ENCODE results near the gene TMEM167B. TPM values are rescaled to one million over a fixed set of nuclear protein-coding genes. Genes with fewer than 3 reads are reported as not detected.

The TMEM167B gene
- polyA plus RNA-seq, 1 of the 3 experiments (the other 2 are of a cell fraction), result 12.7 TPM

- TF ChIP-seq MEF2A (IDR thresholded peaks at IDR 0.05; ENCODE audit: borderline replicate concordance, low read depth) (no peak), EP300 (IDR thresholded peaks at IDR 0.05; ENCODE audit: borderline replicate concordance in 1 of 2, low read depth in 1 of 2, low read length in 1 of 2) (peak in 1 of 2 experiments; percentile 19; a peak in 1 of 4 replicates), FOXM1 (IDR thresholded peaks at IDR 0.05; ENCODE audit: low read depth) (no peak), GATA2 (CRISPR knock-in tag; IDR thresholded peaks at IDR 0.05) (no peak), SIN3A (IDR thresholded peaks at IDR 0.05; ENCODE audit: borderline replicate concordance, low read depth, low read length) (peak; percentile 93; the same call in 1 of the 2 replicates), GABPA (IDR thresholded peaks at IDR 0.05; ENCODE audit: low read depth) (peak; percentile 96), EZH2phosphoT487 (IDR thresholded peaks at IDR 0.05; ENCODE audit: borderline replicate concordance, low read depth) (no peak), NFIC (IDR thresholded peaks at IDR 0.05; ENCODE audit: borderline replicate concordance) (no peak), IRF3 (IDR thresholded peaks at IDR 0.05; ENCODE audit: low read depth, low read length) (no peak), TEAD4 (IDR thresholded peaks at IDR 0.05; ENCODE audit: borderline replicate concordance, insufficient read depth) (no peak), RXRA (IDR thresholded peaks at IDR 0.05; ENCODE audit: borderline replicate concordance, low read depth) (no peak), PBX3 (IDR thresholded peaks at IDR 0.05) (peak; percentile 51; the same call in 1 of the 2 replicates), YY1 (IDR thresholded peaks at IDR 0.05; ENCODE audit: low read depth) (no peak), USF2 (IDR thresholded peaks at IDR 0.05; ENCODE audit: borderline replicate concordance, low read depth, low read length) (no peak), REST (IDR thresholded peaks at IDR 0.05; ENCODE audit: low read depth, low read length) (peak; percentile 28; the same call in 1 of the 2 replicates), MAX (IDR thresholded peaks at IDR 0.05; ENCODE audit: low read depth) (peak; percentile 96), JUND (IDR thresholded peaks at IDR 0.05) (no peak)
These were observed 14.8 kb upstream of the TMEM167B start, which contains the start of gene TAF13 (continued) for GRCh38 chr1:109075531-109076490.

Data from SK-N-SH (cell line).